HG03520 (cell line): Measurements from ENCODE around the gene MVD.

Experiments used
- ATAC-seq: cut with Tn5 transposase; IDR thresholded peaks from one replicate; pipeline ENCODE4 v1.9.1; 2021; ENCODE audit warnings: mild to moderate bottlenecking, moderate library complexity; ENCODE audit not compliant: unreplicated experiment

MVD gene

DNA sequence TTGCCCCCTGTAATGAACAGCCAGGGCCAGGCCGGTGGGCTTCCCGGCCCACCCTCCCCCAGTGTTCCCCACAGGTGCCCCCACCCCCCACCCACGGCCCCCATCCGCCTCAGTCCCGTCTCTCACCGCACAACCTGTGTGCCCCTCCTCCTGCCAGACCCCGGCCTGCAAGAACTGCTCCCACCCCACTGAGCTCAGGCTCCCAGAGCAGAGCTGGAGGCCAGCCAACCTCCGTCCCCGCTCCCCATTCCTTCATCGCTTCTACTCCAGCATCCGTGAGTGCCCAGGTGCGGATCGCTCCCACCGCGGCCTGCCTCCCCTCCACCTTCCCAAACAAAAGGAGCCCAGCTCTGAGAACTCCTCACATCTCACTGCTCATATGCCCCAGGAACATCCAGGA, 4.2 kb downstream of the MVD start:
- ATAC-seq, result no peak

DNA sequence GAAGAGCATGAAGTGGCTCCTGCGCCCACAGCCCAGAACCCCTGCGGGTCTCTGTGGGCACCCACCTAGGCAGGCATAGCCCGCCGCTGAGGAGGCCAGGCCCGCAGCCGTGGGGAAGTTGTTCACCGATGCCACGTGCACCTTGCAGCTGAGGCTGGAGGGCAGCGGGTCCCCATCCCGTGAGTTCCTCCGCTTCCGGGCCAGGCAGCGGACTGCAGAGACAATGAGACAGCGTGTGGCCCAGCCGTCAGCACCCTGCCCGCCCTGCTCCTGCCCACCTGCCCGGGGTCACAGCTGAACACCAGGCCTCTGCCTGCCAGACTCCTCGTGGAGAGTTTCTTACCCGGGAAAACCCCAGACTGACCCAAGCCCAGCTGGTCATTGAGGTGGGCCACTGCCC, 5.5 kb downstream of the MVD start:
- no peak for ATAC-seq

DNA sequence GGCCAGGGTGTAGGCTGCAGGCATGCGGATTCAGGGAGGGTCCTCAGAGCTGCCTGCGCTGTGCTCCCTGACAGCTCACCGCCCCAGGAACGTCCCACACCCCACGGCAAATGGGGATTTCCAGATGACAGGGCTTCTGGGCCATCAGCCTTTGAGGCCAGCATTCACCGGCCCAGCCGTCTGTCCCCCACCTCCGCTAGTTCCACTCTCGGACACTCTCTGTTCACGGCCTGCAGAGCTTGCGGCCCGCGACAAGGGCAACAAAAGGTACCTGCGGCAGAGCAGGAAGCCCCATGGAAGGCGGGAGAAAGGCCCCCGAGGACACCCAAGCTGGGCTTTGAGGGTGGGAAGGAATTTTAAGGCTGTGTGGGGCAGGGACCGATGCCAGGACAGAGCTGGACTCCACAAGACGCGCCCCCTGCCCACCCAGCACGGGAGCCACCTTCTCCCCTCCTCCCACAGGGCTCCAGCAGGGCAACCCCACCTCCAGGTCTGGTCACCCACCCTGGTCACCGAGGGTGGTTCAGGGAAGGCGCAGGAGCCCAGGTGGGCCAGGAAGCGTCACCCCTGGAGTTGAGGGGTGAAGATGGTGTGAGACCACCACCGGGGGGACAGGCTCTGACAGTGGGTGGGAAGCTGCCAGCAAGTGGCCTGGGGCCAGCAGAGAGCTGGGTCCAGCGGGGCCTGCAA, 6.5 kb downstream of the MVD start:
- no peak for ATAC-seq

DNA sequence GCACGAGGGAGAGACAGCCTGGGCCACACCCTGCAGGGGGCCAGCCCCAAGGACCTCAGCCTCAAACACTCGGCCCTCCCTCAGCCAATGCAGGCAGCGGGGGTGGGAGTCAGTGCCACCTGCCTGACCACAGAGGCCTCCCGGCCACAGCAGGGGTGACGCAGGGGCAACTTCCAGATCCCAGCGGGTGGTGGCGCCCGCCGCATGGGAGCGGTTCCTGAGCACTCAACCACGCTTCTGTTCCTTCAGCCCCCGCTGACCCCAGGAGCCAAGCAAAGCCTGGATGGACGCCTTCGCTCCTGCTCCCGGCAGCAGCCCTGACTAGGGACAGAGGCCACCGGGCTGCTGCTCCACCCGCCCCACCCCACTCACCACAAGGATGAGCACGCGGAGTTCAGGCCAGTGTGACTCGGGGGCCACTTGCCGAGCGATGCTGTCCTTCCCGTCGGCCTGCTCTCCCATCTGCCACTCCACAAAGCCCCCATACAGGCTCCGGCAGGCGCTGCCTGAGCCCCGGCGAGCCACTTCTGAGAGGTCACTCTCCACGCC, 7.1 kb downstream of the MVD start:
- ATAC-seq, result no peak

DNA sequence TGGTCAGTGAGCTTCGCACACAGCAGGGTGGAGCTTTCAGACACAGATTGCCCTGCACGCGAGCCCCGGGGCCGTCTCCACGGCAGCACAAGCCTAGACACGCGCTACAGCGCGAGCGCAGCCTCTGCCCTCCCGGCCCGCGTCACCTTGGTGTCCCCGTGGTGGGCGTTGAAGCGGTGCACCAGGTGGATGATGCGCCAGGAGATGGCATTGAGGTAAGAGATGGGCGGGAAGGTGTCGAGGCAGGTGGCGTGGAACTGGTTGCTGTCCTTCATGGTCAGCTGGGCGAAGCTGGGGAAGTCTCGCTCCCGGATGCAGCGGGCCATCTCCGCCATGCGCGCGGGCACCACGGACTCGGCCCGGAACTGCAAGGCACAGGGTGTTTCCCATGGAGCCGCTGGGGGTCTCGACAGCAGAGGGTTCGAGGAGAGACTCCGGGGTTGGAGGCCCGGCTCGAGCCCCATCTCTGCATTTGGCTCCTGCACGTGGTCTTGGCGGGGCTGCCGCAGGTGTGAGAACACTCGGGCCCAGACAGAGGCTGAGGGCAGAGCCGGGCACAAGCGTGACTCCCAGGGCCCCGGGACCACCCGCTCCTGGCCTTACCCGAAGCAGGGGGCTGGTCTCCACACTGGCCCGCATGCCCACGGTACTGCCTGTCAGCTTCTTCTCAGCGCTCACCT, 7.7 kb downstream of the MVD start:
- no peak for ATAC-seq

DNA sequence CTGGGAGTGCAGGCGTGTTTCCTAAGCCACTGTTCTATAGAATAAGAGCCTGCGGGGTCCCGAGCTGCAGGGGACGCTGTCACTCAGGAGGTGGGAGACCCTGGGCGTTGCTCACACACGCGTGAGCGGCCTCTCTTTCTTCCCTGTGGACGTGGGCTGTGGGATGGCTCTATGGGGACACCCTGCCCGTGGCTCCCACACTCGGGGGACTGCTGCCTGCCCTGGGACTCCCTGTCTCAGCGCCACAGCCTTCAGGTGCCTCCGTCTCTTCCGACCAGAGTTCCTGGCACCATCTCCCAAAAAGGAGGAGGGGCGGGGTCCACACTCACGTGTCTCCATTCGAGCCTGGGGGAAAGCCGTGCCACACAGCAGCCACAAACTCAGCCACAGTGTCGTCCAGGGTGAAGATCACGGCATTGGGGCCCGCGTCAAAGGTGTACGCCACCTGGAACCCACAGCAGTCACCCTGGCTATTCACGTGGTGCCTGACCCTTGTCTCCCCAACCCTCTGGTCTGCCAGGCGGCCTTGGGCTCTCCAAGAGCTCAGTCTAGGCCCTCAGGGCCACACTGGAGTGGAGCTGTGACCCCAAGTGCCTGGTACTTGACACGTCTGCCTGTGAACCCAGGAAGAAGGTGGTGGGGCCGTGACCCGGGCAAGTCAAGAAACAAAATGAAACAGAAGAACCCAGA, 8.4 kb downstream of the MVD start:
- ATAC-seq, result no peak

DNA sequence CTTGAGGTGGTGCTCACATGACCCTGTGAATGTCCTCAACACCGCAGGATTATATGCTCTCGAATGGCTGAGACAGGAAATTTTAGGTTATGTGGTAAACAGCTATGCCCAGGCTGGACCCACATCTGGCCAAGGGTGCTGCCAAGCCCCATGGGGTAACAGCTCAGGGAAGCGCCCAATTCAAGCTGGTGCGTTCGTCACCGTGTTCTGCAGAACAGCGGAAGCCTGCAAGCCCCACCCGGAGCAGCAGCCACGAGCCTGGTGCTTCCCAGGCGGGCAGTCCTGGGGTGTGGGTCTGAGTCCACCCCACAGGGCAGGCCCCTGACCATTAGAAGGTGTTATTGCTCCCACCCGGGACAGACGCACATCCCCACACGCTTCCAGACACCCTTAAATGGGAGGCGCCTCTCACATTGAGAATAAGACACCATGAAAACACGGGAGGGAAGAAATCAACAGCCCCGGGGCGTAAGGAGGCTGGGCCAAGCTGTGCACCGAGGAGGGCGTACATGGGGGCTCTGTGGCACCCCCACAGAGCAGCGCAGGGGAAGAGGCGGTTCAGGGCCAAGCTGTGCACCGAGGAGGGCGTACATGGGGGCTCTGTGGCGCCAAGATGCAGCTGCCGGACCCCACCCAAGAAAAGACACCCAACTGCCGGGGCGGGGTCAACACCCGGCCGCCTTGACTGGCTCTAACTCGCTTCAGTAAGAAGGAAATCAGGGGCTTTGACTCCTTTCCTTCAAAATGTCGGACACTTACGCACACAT, 9.1 kb downstream of the MVD start:
- ATAC-seq, result no peak

DNA sequence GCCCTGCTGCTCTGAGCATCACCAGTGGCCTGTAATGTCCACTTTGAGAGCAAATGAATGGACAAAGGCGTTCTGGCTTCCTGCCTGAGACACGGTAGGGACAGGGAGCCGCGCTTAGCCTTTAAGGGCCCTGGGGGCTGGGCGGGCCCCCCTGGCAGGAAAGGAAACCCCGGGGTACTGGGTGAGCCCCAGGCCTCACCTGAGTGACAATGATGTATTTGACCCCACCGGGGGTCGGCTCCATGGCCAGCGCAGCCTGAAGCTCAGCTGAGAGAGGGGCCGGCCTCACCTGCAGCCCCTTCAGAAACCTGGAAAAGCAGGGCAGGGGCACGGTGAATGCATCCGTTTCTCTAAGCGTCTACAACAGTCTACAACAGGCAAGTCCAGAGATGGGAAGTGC, 9.8 kb downstream of the MVD start:
- ATAC-seq, result no peak

DNA sequence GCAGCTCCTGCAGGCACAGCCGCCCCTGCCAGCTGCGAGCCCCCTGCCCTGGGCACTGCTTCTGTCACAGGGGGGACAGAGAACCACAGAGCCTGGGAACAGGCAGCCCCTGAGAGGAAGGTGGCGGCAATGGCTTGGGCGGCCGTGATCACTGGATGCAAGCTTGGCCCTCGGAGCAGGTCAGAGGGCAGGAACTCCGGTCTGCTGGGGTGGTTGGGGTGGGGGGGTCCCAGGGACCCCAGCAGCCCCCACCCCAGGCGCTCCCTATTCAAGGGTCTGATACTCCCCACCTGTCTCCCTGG, 10.2 kb downstream of the MVD start:
- ATAC-seq, result no peak

DNA sequence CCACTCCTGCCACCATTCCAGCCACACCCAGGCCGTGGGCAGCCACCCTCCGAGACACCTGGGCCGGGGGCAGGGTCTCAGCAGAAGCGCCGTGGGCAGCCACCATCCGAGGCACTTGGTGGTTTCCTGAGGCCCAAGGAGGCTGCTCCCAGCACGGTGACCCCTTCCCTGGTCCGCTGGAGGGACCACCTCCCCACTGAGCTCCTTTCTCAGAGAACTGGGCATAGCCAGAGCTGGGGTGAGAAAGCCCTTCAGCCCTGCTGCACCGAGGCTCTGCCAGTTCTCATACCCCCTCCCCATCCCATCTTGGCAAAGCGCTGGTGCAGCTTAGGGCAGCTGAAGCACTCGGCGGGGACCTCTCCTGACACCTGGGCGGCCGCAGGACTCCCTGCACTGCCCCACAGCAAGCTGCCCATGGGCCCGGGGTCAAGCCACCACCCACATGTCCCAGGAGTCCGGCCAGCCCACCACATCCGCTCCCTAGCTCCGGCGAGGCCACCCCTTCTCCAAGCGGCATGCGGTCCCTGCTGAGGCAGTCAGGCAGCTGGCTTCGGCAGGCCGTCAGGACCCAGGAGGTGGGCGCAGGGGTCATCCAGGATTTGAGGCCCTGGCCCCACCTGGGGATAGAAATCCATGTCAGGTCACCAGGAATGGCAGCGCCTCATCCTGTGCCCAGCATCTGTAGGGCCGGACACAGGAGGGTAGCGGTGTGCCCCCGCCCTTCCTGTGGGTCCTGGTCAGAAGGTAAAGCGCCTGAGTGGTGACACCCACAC, 10.7 kb downstream of the MVD start:
- no peak for ATAC-seq

DNA sequence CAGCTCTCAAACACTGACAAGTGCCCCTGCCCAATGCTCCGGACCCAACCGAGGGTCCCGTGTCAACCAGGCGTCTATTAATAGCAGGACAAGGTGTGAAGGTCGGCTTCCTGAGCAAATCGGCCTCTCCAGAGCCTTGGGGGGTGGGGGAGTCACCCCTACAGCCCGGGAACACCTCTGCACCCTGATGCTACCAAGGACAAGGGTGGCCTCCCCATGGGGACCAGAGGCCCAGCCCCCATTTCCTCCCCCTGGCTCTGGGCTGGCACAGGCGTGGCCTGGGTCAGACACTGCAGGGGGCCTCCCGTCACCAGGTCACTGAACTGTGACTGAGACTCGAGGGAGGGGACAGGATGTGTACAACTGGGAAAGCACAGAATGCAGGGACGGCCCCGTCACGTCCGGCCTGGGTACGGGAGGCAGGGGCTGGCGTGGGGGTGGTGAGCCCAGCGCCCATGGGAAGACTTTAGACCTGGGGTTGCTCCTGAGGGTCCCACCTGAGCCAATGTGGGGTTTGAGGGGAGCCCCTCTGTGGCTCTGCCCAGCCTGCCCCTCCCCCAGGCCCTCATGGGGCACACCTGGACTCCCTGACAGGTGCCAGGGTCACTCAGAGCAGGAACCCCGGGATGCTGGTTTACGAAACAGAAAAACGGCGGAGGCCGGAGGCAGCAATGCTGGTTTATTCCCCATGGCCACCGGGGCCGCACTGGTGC, 11.5 kb downstream of the MVD start:
- ATAC-seq, result peak; percentile 61

DNA sequence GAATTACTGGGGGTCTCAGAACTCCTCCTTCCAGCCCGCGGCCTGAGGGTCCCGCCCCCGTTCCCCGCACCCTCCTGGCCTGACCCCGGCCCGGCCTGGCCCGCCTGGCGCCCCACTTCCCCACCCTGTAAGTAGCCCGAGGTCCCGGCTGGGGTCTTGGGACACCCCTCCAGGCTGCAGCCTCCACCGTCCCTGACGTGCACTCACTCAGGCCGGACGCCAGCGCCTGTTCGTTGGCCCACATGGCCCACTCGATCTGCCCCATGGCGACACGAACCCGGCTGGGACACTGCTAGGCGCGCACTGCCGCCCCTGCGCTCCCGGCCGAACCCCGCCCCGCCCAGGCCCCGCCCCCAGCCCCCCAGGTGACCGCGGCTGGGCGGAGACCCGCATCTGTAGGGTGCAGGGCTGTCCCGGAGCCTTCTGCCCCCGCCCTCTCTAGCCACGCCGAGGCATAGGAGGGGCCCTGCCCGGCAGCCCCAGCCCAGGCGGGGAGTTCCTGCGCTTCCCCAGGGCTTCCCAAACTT, 12.1 kb downstream of the MVD start, which contains the start of gene CYBA:
CYBA (minus strand) TSS at position 305 of the 527 bp plus-strand sequence; CDS start at position 265, 40 bp downstream.
- peak; percentile 56 for ATAC-seq

DNA sequence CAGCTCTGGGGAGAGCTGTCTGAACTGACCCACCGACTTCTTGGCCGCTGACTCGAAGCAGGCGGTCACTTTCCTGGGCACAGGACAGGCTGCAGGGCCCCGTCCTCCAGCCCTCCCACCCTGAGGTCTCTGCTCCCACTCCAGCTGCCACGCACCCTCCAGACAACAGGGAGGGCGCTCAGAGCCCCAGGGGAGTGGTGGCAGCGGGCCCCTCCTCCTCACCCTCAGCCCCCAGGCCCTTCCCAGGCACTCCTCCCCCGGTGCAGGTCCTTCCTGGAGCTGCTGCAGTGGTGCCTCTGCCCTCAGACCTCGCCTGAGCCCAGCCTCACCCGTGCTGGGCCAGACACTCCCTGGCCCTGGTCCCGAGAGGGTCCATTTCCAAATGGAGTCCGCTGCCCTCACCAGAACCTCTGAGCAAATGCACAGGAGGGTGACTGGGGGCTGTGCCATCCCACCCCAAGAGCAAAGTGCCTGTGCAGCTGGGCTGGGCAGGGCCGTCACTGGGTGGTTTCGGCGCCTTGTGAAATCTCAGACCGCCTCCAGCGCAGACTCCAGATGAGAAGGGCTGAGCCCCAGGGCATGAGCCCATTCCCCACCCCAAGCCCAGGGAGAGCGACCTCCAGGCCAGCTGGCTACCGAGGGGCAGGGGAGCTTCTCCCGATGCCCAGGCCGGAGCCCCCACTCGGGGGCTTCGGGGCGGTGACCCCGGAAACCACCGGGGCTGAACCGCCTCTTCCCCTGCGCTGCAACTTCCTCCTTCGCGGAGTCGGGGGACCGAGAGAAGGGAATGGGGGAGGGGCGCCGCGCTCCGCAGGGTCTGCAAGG, 12.8 kb downstream of the MVD start:
- ATAC-seq, result peak; percentile 16

DNA sequence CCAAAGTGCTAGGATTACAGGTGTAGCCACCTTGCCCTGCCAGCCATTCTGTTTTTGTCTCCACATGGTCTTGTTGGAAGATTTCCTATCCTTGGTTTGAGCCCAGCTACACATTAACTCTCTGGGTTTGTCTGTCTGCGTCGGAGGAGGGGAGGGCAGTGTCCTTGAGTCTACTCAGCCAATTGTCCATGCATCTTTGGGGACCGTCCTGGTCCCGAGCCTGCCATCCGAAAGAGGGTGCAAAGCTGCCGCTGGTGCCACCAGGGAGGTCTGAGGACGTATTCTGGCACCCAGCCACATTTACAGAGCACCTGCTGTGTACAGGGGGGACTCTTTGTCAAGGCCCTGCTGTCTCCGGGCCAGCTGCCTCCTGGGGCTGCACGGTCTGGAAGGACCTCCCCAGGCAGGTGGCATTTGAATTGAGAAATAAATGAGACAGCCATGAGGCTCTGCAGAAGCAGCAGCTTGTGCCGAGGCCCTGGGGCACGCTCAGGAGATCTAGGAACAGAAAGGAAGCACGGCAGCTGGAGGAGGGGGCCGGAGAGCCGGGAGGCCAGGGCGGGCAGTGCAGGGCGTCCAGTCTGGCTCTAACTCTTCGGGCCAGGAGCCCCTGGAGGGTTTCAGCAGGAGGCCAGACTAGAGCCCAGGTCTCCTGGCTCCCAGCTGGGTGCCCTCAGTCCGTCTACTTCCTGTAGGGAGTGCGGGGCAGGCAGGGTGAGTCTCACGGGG, 13.5 kb downstream of the MVD start:
- no peak for ATAC-seq

DNA sequence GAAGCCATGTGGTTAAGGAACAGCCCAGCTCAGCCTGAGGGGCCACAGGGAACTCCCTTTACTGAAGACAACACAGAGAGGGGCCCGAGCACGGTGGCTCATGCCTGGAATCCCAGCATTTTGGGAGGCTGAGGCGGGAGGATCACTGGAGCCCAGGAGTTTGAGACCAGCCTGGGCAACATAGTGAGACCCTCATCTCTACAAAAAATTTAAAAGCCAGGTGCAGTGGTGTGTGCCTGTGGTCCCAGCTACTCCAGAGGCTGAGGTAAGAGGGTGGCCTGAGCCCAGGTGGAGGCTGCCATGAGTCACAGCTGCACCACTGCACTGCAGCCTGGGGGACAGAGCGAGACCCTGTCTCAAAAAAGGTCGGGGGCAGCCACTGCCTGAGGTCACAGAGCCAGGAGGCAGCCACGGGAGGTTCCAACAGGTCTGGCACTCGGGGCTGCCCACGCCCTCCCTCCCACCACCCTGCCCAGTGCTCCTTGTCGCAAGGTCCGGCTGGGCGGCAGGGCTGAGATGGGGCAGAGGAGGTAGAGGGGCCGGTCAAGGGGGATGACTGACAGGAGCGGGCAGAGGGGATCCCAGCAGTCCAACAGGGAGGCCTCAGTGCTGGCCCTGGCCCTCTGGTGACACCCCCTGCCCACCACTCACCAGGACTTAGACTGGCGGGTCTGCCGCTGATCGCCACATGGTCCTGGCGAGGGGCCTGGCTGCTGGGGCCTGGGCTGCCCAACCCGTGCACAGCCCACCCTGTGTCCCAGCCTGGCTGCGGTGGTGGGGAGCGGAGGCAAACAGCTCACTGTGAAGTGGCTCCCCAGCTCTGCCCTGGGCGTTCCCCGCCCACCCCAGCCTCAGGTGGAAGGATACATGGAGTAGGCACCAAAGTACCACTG, 15.5 kb downstream of the MVD start:
- no peak for ATAC-seq

DNA sequence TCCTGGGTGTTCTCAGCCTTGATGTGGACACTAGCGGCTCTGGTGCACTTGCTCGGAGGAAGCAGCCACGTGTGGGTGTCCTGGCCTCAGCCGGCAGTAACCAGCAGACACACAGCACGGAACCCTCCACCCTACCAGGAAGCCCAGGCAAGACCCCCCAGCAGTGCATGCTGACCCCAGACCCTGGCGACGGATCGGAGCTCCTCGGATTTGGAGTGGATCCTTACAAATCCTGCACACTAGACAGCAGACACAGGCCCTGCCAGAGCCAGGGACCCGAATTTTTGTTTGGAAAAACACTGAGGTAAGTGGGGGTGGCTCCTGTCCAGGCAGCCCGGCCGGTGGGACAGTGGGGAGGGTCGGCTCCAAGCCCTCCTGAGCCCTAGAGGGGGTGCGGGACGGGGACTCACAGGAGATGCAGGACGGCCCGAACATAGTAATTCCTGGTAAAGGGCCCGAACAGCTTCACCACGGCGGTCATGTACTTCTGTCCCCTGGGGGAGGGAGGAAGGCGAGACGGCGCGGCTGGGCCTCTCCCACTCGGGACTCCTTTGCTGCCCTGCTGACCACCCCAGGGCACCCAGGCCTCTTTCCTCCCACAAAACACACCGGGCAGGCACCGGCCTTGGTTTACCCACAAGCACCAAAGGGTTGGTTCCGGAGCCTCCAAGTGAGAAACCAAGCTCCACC, 16.4 kb downstream of the MVD start:
- ATAC-seq, result no peak
